GM10266 (cell line): ENCODE measurements around the gene CHM.
"Not testable (repeated sequence)": the region's sequence is repeated elsewhere in the genome, so short reads cannot be mapped to it uniquely, and the experiment has no call there.

Source experiments
- DNase-seq: peaks from one replicate; pipeline ENCODE4 v3.0.0; 2012; ENCODE audit errors: extremely low spot score
- TF ChIP-seq, protein P1 (sequence below): IDR thresholded peaks from 2 replicates; pipeline ENCODE4 v1.5.1; 2012; ENCODE audit warnings: mild to moderate bottlenecking, low read depth; ENCODE audit not compliant: control insufficient read depth, insufficient read depth; ENCODE audit errors: missing control alignments

Gene CHM

GRCh38 chrX:86044216-86044615, 3.1 kb downstream of the CHM start:
- no peak for DNase-seq

GRCh38 chrX:86039625-86040568, 7.5 kb downstream of the CHM start:
- TF ChIP-seq, protein P1, sequence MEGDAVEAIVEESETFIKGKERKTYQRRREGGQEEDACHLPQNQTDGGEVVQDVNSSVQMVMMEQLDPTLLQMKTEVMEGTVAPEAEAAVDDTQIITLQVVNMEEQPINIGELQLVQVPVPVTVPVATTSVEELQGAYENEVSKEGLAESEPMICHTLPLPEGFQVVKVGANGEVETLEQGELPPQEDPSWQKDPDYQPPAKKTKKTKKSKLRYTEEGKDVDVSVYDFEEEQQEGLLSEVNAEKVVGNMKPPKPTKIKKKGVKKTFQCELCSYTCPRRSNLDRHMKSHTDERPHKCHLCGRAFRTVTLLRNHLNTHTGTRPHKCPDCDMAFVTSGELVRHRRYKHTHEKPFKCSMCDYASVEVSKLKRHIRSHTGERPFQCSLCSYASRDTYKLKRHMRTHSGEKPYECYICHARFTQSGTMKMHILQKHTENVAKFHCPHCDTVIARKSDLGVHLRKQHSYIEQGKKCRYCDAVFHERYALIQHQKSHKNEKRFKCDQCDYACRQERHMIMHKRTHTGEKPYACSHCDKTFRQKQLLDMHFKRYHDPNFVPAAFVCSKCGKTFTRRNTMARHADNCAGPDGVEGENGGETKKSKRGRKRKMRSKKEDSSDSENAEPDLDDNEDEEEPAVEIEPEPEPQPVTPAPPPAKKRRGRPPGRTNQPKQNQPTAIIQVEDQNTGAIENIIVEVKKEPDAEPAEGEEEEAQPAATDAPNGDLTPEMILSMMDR = no peak
- DNase-seq = no peak

More at GRCh38 chrX:86044216-86044615, 3.1 kb downstream of the CHM start:
- TF ChIP-seq, protein P1 = no peak

GRCh38 chrX:86033385-86033784, 14.0 kb downstream of the CHM start:
- TF ChIP-seq, protein P1 = no peak
- DNase-seq = no peak

DNA sequence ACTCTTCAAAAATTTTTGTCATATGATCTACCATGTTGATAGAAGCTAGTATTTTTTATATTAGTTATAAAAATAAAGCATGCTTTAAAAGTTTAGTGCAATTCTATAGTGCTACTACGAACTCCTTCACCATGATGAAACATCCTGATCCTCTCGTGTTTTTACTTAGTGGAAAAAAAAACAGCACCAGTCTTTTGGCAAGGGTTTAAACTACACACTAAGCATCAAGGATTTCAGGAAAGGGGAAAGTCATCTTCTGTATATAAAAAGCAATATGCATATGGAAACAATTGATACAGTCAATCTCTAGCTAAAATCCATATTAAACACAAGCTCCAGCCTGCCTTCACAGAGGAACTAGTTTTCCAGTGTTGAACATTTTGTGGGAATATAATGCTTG, 18.7 kb downstream of the CHM start:
- TF ChIP-seq, protein P1 = no peak
- no peak for DNase-seq

DNA sequence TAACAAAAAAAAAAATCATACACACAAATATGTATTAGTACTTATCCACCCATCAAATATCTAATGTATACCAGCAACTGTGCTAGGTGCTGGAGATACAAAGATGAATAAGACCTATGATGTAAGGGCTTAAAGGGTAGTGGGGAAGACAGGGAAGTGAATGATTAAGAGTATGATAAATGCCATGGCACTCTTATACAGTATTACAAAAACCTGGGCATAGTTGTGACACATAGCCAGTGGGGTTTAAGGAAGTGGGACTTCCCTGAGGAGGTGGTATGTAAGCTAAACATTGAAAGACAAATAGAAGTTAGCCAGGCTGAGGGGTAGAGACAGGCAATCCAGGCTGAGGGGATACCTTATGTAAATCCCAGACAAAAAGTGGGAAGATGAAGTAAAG, 23.5 kb downstream of the CHM start:
- TF ChIP-seq, protein P1 = no peak
- DNase-seq = no peak

GRCh38 chrX:86021652-86022289, 25.6 kb downstream of the CHM start:
- TF ChIP-seq, protein P1 = no peak

GRCh38 chrX:86016139-86016538, 31.2 kb downstream of the CHM start:
- no peak for DNase-seq
- TF ChIP-seq, protein P1 = no peak

More at GRCh38 chrX:86021652-86022289, 25.6 kb downstream of the CHM start:
- no peak for DNase-seq

DNA sequence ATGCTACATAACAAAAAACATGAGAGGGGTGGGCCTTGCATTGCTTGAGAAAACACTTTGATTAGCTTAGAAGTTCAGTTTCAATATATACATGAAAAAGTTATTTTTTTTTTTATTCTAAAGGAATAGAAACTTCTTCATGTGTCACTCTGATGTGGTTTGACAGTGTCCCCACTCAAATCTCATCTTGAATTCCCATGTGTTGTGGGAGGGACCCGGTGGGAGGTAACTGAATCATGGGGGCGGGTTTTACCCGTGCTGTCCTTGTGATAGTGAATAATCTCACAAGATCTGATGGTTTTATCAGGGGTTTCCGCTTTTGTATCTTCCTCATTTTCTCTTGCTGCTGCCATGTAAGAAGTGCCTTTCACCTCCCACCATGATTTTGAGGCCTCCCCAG, 32.4 kb downstream of the CHM start:
- not testable (repeated sequence) for DNase-seq
